D721Med (cell line): Measurements from ENCODE around the gene LIPT2.

Source experiments
- DNase-seq: peaks from one replicate; pipeline ENCODE4 v3.0.0; 2011; ENCODE audit warnings: low spot score; ENCODE audit not compliant: insufficient read length
- FAIRE-seq: peaks from 2 replicates; lab custom pipeline; 2011; peaks lifted over from hg19 to GRCh38; lab: Jason Lieb, UNC
- TF ChIP-seq, protein P1 (sequence below): IDR thresholded peaks from 2 replicates; pipeline ENCODE4 v1.5.1; 2012; ENCODE audit warnings: mild to moderate bottlenecking, control low read depth; ENCODE audit not compliant: insufficient read depth; ENCODE audit errors: missing control alignments

Gene LIPT2

DNA sequence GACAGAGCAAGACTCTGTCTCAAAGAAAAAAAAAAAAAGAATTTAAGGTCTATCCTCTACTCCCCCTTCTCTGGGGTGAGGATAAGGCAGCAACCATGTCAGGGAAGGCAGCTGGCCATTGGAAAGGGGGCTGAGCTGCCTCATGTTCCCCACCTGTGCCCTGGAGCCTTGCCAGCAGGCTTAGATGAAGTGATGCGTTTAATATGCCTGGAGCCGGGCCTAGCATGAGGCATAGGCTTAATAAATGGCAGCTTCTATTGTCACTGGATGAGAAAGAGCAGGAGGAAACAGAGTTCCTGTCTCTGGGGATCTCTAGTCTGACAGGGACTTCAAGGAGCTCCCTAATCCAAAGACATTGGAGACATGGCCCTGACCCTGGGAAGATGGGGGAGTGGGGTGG, 23.0 kb downstream of the LIPT2 start:
- DNase-seq (no peak), FAIRE-seq (no peak)

DNA sequence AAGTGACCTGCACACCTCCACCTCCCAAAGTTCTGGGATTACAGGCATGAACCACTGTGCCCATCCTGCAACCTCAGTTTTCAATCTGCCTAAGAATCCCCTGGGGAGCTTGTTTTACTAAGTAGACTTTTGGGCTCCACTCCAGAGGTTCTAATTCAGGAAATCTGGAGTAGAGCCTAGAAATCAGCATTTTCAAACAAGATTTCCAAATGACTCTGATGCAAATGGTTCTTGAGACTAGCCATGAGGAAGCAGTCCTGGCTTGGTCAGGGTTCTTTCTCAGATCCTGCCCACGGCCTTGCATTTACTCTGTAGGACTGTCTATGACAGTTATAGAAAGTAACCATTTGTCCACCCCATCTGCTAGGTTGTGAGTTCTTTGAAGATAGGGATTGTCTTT, 24.6 kb downstream of the LIPT2 start:
- FAIRE-seq (no peak), DNase-seq (no peak)
- TF ChIP-seq, protein P1, sequence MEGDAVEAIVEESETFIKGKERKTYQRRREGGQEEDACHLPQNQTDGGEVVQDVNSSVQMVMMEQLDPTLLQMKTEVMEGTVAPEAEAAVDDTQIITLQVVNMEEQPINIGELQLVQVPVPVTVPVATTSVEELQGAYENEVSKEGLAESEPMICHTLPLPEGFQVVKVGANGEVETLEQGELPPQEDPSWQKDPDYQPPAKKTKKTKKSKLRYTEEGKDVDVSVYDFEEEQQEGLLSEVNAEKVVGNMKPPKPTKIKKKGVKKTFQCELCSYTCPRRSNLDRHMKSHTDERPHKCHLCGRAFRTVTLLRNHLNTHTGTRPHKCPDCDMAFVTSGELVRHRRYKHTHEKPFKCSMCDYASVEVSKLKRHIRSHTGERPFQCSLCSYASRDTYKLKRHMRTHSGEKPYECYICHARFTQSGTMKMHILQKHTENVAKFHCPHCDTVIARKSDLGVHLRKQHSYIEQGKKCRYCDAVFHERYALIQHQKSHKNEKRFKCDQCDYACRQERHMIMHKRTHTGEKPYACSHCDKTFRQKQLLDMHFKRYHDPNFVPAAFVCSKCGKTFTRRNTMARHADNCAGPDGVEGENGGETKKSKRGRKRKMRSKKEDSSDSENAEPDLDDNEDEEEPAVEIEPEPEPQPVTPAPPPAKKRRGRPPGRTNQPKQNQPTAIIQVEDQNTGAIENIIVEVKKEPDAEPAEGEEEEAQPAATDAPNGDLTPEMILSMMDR, result no peak

More for the DNA sequence above, 23.0 kb downstream of the LIPT2 start:
- TF ChIP-seq, protein P1, result no peak

DNA sequence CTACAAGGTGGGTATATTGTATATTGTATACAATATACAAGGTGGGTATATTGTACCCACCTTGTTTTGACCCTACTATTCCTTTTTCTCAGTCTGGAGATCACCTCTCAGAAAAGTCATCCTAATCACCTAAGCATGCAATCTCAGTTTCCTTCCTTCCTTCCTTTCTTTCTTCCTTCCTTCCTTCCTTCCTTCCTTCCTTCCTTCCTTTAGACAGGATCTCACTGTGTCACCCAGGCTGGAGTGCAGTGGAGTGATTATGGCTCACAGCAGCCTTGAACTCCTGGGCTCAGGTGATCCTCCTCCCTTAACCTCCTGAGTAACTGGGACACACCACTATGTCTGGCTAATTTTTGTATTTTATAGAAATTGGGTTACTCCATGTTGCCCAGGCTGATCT, 25.0 kb downstream of the LIPT2 start:
- TF ChIP-seq, protein P1, result no peak
- DNase-seq (no peak), FAIRE-seq (no peak)

DNA sequence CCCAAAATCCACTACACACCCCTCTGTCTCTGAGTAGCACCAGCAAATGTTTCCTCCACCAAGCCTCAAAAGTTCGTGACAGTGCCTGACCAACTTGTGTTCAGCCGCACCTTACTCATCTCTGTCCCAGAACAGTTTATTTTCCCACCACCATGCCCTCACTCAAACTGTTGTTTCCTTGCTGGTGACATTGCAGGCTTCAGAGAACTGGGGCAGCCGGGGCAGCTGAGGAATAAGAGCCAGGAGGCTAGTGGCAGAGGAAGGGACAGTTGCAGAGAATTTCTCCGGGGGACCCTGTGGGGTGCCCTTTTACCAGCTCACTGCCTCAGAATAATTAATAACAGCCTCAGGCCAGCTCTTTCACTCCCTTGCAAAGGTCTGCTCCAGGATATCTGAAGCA, 25.5 kb downstream of the LIPT2 start:
- DNase-seq (no peak), FAIRE-seq (no peak)
- TF ChIP-seq, protein P1, result no peak

DNA sequence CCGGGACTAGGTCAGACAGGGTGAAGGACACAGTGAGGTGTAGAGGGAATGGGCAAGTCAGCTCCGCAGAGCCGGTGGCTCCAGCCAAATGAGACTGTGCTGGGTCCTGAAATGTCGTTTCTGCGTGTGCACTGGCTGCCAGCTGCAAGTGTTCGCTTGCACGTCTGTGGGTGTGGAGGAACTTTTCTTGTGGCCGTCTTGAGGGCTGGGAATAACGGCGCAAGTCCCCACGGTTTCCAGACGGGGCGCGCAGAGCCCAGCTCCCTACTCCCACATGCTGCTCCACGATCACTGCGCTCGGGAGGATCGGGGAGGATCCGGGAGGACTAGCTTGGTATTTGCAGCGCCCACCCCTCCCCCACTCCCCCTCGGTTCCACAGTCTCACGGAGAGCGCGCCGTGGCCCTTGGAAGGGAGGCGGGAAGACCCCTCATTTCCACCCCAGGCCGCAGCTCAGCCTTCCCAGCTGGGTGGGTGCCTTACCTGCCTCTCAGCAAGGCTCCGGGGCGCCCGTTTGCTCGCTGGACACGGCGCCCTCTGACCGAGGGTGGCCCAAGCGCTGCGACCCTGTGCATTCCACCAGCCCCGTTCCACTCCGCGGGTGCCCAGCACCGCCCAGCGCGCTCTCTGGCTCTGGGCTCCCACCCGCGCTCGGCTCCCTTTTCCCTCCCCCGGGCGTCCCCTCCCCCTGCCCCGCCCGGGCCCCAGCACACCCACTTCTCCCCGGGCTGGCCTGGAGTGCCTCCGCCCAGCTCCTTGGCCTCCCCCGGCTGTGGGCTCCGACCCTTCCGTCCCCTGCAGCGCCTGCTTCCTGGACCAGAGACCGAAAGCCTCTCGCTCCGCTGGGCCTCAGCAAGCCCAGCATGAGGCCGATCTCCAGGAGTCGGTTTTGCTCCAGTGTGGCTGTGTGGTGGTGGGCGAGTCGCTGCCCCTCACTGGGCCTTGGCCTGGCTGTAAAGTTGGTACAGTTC, 26.3 kb downstream of the LIPT2 start, which contains the start of gene KCNE3:
Gene KCNE3 (minus strand): TSS at position 634 of the 970 bp plus-strand sequence. CDS start 9,986 bp downstream, outside the sequence.
- DNase-seq (no peak), FAIRE-seq (no peak)
- TF ChIP-seq, protein P1, result no peak

DNA sequence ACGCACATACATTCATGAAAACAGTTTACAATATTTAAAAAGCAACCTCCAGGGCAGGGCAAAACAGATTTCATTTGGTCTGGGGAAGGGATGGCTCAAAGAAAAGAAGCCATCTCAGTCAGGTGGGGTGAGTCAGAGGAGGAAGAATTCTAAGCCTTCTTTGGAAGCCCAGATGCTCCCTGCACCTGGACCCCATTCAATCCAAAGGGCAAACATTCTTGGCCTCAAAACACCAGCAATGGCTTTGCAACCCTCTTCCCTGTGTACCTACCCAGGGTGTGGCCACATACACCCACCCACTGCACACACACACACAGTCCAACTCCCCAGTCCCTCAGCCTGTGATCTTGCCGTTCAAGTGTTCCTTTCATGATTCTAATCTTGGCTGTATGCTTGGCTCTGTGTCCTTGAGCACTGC, 28.2 kb downstream of the LIPT2 start:
- TF ChIP-seq, protein P1, result no peak
- FAIRE-seq (no peak), DNase-seq (no peak)

DNA sequence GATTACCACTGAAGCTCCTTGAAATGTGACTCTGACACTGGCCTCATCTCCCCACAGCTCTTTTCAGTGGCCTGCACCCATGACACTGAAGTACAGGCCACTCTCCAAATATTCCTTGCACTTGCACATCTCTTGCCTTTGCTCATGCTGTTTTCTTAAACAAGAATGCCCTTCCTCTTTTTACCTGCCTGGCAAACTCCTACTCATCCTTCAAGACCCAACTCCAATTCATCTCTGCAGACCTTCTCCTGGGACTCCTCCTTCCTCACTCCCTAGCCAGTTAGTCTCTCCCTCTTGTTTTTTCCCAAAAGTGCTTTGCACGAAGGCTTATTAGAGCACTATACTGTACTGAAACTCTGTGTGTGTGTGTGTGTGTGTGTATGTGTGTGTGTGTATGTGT, 28.8 kb downstream of the LIPT2 start:
- TF ChIP-seq, protein P1, result no peak
- DNase-seq (no peak), FAIRE-seq (no peak)
